ENCODE data around the gene SKA3.

GRCh38 chr13:21138561-21138960 is 37.8 kb downstream of the SKA3 start:
- no peak for TF ChIP-seq CTCF (IDR thresholded peaks at IDR 0.05)
- no peak for TF ChIP-seq POLR2A (IDR thresholded peaks at IDR 0.05)
- no peak for TF ChIP-seq EP300 (IDR thresholded peaks at IDR 0.05)

All from ovary (tissue), 3 donors.